HTERT RPE-1 (cell line): ENCODE data around the gene UNC119.
"Not testable (repeated sequence)": the region's sequence is repeated elsewhere in the genome, so short reads cannot be mapped to it uniquely, and the experiment has no call there.

Experiments used
- in situ Hi-C: fragments of 300-500 bp; cut with MboI; formaldehyde crosslinking; loops from 4 replicates; pipeline ENCODE4 v1.14.3; 2020; ENCODE audit warnings: low sequenced_read_pairs

Gene UNC119

GRCh38 chr17:28552176-28552999 lies at the start of gene UNC119:
Gene UNC119 (minus strand): TSS chr17:28552624. CDS start chr17:28552557, 67 bp downstream.
- in situ Hi-C loops = no loop called here

GRCh38 chr17:28599311-28600184 lies 47.1 kb upstream of the UNC119 start:
- in situ Hi-C loops = no loop called here

GRCh38 chr17:28598799-28599310 lies 46.4 kb upstream of the UNC119 start, which contains the start of gene SPAG5:
Gene SPAG5 (minus strand): TSS chr17:28599025. CDS start chr17:28598946, 79 bp downstream.
- in situ Hi-C loops = no loop called here

GRCh38 chr17:28598389-28598788 lies 46.0 kb upstream of the UNC119 start:
- in situ Hi-C loops = no loop called here

- in situ Hi-C loops = no loop called here
Measured at GRCh38 chr17:28597606-28598383, 45.4 kb upstream of the UNC119 start.

GRCh38 chr17:28592260-28592659 lies 39.8 kb upstream of the UNC119 start:
- in situ Hi-C loops = no loop called here

- in situ Hi-C loops = no loop called here
Measured at GRCh38 chr17:28585851-28586250, 33.4 kb upstream of the UNC119 start.

GRCh38 chr17:28584434-28584833 lies 32.0 kb upstream of the UNC119 start:
- in situ Hi-C loops = no loop called here

GRCh38 chr17:28582513-28582912 lies 30.1 kb upstream of the UNC119 start:
- in situ Hi-C loops = no loop called here

- in situ Hi-C loops = no loop called here
Measured at GRCh38 chr17:28580959-28581358, 28.5 kb upstream of the UNC119 start.

- in situ Hi-C loops = no loop called here
Measured at GRCh38 chr17:28579526-28579925, 27.1 kb upstream of the UNC119 start.

GRCh38 chr17:28578246-28579195 lies 26.1 kb upstream of the UNC119 start:
- in situ Hi-C loops = no loop called here

- in situ Hi-C loops = no loop called here
Measured at GRCh38 chr17:28577466-28577824, 25.0 kb upstream of the UNC119 start.

- in situ Hi-C loops = no loop called here
Measured at GRCh38 chr17:28576758-28577465, 24.5 kb upstream of the UNC119 start, which contains the start of gene ALDOC. Gene ALDOC (minus strand): TSS chr17:28576895. CDS start chr17:28575532, 1,363 bp downstream.

- in situ Hi-C loops = not testable (repeated sequence)
Measured at GRCh38 chr17:28576016-28576415, 23.6 kb upstream of the UNC119 start.

- in situ Hi-C loops = no loop called here
Measured at GRCh38 chr17:28575126-28575795, 22.8 kb upstream of the UNC119 start.

- in situ Hi-C loops = no loop called here
Measured at GRCh38 chr17:28574526-28574925, 22.1 kb upstream of the UNC119 start.

GRCh38 chr17:28573966-28574480 lies 21.6 kb upstream of the UNC119 start:
- in situ Hi-C loops = no loop called here
